GM19468 (cell line): Measurements from ENCODE around the gene CPXM2.

Experiments used
- ATAC-seq: cut with Tn5 transposase; IDR thresholded peaks from one replicate; pipeline ENCODE4 v1.9.1; 2021; ENCODE audit warnings: mild to moderate bottlenecking, moderate library complexity, moderate number of reproducible peaks; ENCODE audit not compliant: unreplicated experiment; ENCODE audit errors: extremely low read depth

CPXM2 gene

DNA sequence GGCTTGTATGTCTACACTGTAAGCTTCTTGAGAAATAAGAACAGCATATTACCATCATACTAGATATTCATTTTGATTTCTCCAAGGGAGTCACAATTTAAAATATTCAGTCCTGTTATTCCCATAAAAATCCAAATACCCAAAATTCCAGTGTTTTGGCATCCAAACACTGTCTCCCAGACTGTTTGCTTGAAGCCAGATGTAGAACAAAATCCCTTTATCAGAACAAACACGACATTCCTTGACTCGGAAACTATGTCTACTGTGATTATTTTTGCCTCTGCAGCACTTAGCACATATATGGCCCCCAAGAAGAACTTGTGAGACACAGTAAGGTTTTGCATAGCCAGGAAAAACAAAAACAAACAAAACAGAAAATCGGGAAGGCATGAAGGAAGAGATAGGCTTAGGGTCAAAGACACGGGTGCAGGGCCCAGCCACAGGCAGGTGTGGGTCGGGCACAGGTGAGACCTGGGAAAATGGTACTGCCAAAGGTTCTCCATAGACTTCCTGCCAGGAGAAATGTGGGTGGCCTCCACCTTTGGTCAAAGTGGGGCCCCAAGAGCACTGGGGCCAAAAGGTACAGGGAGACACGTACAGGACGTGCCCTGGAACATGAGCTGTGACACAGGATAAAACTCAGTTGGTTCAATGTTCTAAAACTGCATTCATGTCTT lies 36.5 kb downstream of the CPXM2 start:
- ATAC-seq: no peak

DNA sequence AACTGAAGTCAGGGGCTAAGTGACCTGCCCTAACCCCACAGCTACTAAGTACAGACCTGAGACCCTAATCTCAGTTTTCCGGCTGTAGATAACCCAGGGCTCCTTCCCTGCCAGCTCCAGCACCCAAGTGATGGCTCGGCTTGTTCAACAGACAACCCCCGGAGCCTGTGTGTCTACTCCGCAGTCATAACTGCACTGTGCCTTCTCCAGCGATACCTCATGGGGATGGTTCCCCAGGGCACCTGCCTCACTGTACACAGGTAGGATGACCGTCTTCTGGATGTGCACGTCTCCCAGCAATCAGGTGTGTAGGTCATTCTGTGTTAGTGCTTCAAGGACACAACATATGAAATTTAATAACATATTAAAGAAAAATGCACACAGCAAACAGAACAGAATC lies 37.1 kb downstream of the CPXM2 start:
- ATAC-seq: no peak

DNA sequence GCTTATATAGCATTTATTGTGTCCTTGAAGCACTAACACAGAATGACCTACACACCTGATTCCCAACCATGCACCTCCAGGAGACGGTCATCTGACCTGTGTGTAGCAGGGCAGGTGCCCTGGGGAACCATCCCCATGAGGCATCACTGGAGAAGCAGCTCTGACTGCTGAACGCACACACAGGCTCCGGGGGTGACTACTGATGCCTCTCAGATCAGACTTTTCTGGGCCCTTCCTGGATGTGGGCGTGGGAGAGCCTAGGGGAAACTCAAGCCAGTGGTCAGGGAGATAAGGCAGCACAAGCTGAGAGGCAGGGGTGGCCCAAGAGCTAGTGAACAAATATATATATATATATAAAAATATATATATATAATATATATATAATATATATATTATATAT lies 37.6 kb downstream of the CPXM2 start:
- ATAC-seq: no peak

DNA sequence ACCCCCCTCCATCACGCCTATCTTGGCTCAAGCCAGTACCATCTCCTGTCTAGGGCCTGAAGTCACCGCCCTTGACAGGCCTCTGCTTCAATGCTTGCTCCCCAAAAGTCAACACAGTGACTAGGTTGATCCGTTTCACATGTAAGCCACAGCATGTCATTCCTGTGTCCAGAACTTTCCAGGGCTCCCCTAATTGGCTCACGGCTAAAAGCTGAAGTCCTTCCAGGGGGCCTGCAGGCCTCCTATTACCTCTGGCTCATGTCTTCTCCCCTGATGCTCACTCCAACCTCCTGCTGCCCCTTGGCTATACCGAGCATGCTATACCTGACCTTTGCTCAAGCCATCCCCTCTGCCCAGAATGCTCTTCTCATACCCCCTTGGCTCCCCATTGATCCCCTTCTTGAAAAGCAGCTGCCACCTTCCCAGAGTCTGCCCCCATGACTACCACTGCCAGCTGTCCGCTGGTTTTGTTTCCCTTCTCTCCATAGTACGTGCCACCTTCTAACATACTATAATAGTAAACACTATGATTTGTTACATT lies 39.1 kb downstream of the CPXM2 start:
- no peak for ATAC-seq

DNA sequence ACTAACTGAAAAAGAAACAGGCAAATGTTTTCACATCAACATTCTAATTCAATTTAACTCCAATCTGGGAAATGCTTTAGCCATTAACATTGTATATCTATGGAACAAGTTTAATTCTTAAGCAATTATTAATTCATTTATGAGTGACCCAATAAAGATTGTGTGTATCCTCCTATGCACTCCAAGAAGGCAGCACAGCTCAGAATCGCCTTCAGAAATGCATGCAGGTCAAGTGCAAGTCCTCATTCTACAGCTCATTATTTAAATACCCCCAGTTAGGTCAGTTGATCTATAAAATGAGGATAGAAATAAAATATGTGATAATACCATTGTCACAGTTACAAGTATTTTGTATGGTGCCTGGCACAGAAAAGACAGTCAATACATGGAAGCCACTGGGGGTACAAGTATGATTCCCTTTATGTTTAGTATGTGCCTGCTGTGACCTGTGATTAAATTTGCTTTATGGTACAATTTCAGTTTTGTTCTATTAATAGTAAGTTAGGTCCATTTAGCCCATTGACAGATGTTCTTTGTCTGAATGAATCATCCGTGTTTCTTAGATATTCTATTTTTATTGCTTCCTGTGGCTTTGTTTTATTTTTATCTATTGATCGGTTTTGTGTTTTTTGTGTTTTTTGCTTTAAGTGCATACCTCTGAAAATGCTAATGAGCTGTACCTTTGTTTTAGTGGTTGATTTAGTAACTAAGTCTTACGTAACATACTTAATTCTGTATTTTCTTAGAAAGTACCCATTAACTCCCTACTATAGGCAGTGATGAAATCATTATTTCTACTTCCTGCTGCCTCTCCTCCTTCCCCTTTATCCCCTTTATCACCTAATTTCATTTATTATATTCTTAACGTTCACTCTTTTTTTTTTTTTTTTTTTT lies 42.8 kb downstream of the CPXM2 start:
- no peak for ATAC-seq

DNA sequence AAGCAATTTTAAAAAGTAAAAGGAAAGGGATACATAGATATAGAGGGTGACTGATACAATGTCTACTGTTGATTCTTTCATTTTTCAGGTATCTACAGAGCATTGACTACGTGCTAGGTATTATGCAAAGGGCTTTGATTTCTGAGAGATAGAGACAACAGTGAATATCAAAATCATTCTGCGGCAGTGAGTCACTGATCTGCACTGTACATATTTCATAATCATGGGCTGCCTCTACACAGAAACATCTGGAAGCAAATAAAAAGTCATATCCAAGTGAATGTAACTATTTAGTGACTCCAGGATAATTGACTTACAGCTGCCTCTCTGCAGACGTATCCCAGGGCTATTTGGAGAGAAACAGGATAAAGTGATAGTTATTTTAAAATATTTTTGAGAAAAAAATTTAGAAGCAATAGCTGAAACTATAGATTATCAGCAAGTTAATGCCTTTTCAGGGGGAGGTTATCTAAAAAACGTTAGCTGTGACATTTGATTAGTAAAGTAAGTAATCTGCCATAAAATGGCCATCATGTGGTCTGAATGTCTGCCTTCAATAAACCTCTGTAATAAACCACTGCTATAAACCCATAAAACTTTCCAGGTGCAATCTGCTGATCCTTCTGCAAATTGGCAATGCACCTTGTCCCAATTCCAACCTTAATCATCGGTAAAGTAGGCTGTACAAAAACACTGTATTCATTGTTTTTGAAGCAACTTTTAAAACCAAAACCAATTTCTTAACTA lies 43.7 kb downstream of the CPXM2 start:
- no peak for ATAC-seq

DNA sequence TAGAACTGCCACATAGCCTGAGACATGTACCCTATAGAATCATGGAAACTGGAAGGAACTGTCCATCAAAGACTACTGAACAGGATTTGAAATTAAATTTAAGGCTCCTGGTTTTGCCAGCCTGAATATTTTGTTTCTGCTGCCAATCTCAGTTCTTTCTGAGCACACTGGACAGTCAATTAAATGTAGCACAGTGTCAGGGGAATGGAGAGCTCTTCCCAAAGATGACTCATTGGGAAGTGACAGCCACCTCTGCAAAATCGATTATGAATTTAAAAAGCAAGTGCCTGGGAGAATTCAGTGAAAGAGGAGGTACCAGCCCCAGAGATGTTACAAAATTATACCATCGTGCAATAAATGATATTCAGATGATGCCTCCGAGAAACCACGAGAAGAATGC lies 47.8 kb downstream of the CPXM2 start:
- ATAC-seq: no peak

DNA sequence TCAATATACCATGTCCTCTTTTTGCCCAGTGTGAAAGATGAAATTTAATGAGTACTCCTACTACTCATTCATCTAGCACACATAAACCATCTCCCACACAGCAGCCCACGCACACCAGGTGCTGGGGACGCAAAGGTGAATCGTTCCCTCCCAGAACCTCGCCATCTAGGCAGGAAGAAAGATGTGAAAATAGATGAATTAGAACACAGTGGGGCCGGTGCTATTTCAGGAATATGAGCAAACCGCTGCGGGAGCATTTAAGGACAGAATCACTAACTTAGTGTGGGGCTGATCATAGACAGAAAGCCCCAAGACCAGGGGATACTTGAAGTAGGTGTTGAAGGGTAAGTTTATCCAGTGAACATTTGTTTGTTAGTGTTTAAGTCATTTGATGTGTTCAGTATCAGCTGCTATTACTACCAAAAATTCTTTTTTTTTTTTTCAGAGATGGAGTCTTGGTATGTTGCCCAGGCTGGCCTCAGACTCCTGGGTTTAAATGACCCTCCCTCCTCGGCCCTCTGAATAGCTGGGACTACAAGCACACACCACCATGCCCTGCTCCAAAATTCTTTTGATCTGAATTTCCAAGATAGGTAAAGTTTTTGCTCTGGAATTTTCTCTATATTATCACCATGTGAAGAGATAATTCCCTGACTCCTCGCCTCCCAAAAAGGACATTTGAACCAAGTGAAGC lies 48.8 kb downstream of the CPXM2 start:
- no peak for ATAC-seq

DNA sequence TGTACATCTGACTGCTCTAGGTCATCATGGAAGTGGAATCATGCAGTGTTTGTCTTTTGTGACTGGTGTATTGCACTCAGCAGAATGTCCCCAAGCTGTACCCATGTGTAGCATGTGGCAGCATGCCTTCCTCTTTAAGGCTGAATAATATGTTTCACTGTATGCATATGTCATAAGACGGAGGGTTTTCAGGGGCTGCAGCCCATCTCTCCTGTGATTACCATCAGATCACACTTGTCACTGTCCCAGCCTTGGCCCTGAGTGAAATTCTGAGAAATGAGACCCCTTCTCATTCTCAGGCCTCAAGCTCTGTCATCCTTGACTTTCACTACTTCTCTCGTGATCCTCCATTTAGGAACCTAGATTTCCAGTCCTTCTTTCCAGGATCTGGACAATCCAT lies 50.0 kb downstream of the CPXM2 start:
- ATAC-seq: no peak

DNA sequence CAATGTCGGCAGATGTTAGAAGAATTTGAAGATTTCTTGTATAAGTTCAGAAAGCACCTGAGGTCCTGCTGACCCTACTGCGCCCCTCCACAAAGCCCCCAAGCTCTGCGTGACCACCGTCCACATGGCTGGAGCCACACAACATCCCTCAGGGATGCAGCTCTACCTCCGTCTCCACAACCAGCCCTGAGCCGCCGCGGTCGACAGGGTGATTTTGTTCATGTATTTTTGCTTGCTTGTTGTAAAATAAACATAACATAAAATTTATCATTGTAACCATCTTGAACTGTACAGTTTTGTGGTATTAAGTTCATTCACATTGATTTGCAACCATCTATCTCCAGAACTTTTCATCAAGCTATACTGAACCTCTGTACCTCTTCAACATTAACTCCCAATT lies 50.5 kb downstream of the CPXM2 start:
- no peak for ATAC-seq

DNA sequence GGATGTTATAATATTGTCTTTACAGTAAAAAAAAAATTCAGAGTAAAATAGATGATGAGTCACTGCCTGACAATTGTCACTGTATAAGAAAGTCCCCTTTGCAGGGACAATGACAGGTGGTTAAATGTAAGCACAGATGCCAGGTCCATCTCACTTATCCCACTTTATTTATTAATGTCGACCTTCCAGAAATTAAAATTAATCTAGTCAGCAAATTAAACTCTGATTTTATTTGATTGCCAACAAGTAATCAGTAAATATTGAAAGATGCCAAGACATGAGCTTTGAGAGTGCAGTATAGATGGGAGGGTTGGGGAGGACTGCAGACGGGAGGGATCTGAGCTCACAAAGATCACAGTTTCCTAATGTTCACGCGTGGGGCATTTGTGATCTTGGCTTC lies 50.9 kb downstream of the CPXM2 start:
- no peak for ATAC-seq

DNA sequence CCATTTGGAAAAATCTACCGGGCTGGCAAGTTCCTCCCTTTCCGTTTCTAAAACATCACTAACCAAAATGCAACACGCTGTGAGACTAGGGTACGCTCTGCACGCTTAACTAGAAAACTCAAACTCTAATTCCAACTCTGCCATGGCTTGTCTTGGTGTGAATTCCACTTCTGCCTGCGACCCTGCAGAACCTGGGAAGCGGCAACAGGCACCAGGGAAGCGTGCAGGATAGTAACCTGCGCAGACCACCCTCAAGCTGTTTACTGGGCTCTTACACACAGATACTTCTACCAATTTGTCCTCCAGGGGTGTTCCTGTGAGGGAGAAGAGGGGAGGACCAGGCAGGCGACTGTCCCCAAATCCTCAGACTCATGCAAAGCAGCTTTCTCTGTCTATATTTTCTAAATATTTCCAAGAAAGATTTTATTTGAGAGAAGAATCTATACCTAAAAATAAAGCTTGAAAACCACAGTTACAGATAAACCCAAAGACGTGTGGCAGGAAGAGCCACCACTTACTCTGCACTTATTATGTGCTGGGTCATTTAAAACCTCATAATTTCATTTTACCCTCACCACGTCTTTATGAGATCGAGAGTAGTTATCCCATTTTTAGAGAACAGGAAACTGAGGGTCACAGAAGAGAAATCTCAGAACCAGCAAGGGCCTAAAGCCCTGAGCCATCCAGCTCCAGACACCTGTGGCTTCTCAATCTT lies 52.9 kb downstream of the CPXM2 start:
- no peak for ATAC-seq

DNA sequence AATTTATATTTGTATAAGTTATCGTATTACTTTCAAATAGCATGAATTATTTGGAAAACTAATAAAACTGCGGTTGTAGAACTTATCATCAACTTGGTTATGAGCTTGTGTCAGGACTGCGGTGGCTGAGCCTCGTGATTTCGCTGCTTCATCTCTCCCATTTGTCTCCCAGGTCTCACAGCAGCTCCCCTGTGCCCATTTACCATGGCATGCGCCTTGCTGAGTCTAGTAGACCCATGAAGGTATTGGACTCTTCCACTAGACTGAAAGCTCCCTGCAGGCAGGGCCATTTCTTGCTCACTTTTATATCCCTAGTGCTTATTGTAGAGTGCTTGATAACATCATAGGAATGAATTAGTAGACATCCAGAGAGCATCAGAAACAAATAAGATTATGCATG lies 53.9 kb downstream of the CPXM2 start:
- no peak for ATAC-seq

DNA sequence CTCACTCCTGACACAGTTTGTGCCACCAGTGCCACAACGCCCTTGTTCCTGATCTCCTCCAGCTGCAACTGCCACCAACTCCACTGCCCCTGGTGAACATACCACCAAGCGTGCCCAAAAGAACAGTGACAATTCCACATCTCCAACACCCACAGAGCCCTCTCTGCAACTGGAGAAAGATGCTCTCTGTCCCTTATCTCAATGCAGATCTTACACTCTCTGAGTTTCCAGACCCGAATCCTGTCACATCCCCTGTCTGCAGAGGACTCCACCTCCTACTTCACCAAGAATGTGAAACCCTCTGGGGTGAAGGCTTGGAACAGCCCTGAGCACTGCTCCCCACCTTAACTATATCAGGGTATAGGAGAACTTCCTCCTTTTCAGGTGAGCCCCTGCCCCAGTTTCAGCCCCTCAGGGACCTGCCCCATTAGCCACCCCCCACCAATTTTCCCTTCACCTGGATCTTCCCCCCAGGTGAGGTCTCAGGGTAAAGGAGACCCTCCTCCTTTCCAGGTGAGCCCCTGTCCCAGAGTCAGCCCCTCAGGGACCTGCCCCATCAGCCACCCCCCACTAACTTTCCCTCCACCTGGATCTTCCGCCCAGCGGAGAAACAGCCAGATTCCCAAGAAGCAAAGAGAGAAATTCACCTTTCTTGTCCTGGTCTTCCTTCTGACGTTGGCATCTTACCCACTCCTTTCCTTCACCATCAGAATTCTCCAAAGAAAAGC lies 55.0 kb downstream of the CPXM2 start:
- no peak for ATAC-seq

DNA sequence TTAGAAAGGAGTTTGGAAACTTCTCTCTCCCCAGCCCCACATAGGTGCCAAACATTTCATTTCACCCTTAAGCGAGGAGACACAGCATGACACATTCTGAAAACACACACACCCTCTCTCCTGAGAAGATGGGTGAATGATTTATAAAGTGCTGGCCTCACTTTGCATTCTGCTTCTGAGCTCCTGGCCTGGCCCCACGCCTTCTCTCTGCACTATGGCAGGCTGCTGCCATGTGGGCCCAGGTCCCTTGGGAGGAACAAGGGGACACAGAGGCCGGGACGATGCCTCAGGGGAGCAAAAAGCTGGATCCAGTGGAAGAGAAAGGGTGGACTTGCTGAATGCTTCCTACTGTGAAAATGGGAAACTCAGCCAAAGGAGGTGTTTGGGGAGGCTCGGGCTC lies 56.0 kb downstream of the CPXM2 start:
- no peak for ATAC-seq

DNA sequence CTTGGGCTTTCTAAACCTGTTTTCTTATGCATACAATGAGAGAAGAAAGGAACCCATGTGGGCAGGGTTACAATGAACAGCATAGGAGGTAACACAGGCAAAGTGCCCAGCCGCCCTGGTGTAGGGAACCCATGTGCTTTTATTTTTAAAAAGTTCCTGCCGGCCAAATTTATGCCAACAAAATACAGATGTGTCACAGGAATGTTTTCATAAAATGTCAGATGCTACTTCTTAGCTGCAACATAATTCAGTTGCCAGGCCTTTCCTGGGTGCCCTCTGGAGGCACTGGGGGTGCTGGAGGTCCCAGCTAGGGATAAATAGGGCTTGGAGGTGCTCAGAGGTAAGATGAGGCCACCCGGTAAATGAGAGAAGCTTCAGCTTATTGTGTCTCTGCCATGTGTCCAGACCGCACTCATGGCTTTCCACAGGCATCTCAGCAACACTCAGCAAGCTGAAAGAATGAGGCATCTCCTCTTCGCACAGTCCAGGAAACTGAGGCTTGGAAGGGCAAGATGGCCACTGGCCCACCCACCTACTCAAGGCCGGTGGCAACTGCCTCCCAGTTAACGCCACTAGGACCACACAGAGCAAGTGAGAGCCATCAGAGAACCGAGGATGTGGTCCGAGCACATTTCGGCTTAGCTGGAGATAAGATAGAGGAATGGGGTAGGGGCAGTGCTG lies 58.3 kb downstream of the CPXM2 start:
- ATAC-seq: no peak

DNA sequence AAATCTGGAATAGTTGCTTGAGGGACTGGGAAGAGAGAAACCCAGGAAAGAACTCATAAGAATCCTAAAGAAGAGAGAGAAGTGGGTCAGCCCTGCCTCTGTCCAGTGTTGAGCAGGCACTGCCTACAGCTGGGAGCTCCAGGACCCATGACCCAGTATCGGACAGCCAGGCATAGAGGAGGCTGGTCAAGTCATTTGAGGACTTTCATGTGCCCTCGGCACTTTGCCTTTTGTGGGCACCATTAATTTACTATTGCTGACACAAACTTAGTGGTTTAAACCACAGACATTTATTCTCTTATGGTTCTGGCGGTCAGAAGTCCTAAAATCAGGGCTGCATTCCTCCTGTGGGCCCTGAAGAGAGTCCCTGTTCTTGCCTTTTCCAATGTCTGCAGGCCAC lies 60.3 kb downstream of the CPXM2 start:
- ATAC-seq: no peak

DNA sequence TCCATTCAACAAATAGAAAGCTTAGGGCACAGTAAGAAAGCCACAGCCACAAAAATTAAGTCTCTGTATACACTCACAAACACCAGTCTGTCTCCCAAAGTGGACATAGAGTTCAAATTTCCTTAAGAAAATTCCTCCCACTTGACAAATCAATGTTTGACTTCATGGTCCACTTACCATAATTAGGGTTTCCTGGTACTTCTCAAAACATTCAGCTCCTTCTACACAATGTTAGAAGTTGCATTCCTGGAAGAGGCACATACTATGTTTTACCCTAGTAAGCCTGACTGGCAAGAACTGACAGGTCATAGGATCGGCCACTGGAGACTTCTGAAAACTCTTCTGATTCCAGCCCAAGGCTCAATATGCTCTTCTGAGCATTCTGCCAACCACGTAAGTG lies 70.5 kb downstream of the CPXM2 start:
- ATAC-seq: no peak
